ENCODE data around the gene KLHL29.

Gene KLHL29

DNA sequence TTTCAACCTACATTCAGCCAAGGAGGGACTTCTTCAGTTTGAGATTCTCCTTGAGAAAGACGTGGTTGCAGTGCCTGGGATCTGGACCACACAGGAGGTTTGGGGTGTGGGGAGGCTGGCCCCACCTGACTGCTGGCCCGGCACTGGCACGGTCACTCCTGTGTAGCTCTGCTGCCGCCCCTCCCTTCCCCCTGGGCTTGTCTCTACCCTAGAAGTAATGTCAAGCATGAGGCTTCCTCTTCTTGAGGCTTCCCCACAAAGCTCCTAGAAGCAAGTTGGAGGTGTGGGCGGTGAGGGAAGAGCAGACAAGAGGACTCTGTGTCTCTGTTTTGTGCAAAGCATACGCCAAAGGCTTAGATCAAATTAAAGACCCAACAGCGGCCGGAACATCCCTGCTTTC, 8.7 kb downstream of the KLHL29 start:
- no peaks in the 10 kb centered on the region for H3K9me3 ChIP-seq (ENCODE audit: insufficient read depth, low read length, severe bottlenecking)
- H3K4me2 ChIP-seq (ENCODE audit: insufficient read depth, low read length) = no peak overlapping the region
- H3K4me3 ChIP-seq (ENCODE audit: low read depth in 1 of 2, low read length in 2 of 2) = no peak overlapping the region
- no peaks in the 10 kb centered on the region for H3K36me3 ChIP-seq (ENCODE audit: insufficient read depth, low read length)
- H2AFZ ChIP-seq (ENCODE audit: low read depth, low read length) = no peak overlapping the region
- ATAC-seq (ENCODE audit: insufficient read depth, low read depth) = no peak
- no peak overlapping the region for H3K27ac ChIP-seq (ENCODE audit: low read length)
- DNase-seq = no peak
- H3K27me3 ChIP-seq (ENCODE audit: insufficient read depth, low read length, poor library complexity) = no peaks in the 10 kb centered on the region
- H4K20me1 ChIP-seq (ENCODE audit: insufficient read depth, low read length) = no peaks in the 10 kb centered on the region
- no peak overlapping the region for H3K9ac ChIP-seq (ENCODE audit: low read depth, low read length)
- H3K79me2 ChIP-seq (ENCODE audit: insufficient read depth, low read length) = no peaks in the 10 kb centered on the region
- TF ChIP-seq, protein P1, sequence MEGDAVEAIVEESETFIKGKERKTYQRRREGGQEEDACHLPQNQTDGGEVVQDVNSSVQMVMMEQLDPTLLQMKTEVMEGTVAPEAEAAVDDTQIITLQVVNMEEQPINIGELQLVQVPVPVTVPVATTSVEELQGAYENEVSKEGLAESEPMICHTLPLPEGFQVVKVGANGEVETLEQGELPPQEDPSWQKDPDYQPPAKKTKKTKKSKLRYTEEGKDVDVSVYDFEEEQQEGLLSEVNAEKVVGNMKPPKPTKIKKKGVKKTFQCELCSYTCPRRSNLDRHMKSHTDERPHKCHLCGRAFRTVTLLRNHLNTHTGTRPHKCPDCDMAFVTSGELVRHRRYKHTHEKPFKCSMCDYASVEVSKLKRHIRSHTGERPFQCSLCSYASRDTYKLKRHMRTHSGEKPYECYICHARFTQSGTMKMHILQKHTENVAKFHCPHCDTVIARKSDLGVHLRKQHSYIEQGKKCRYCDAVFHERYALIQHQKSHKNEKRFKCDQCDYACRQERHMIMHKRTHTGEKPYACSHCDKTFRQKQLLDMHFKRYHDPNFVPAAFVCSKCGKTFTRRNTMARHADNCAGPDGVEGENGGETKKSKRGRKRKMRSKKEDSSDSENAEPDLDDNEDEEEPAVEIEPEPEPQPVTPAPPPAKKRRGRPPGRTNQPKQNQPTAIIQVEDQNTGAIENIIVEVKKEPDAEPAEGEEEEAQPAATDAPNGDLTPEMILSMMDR (IDR thresholded peaks at IDR 0.05; ENCODE audit: borderline replicate concordance, extremely low read depth, low read length, poor library complexity, severe bottlenecking) = no peak
- no peak for TF ChIP-seq EZH2 (IDR thresholded peaks at IDR 0.05; ENCODE audit: borderline replicate concordance, low read depth, low read length, severe bottlenecking)
- peaks cover 43% of the 10 kb centered on the region for H3K4me1 ChIP-seq (ENCODE audit: insufficient read depth, low read length)

DNA sequence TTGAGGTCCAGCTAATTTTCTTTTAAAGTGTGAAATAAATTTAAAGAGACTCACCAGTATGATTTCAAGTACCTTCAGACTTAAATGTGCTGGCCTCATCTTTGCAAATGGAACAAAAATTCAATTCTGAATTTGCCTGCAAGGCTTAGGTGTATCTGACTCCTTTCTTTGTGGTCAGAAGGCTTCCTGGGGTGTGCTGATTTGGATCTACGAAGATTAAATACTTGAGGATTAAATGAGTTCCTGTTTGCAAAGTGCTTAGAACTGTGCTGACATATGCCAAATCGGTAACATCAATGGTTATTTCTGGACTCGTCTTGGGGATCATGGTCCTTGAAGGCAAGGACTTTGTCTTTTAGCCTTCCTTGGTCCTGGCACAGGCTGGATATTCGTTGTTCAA, 9.7 kb downstream of the KLHL29 start:
- H3K36me3 ChIP-seq (ENCODE audit: insufficient read depth, low read length) = no peaks in the 10 kb centered on the region
- peak; percentile 75 for ATAC-seq (ENCODE audit: insufficient read depth, low read depth)
- no peaks in the 10 kb centered on the region for H3K79me2 ChIP-seq (ENCODE audit: insufficient read depth, low read length)
- no peak overlapping the region for H3K4me2 ChIP-seq (ENCODE audit: insufficient read depth, low read length)
- DNase-seq = peak; percentile 39
- TF ChIP-seq, protein P1 (IDR thresholded peaks at IDR 0.05; ENCODE audit: borderline replicate concordance, extremely low read depth, low read length, poor library complexity, severe bottlenecking) = no peak
- TF ChIP-seq EZH2 (IDR thresholded peaks at IDR 0.05; ENCODE audit: borderline replicate concordance, low read depth, low read length, severe bottlenecking) = no peak
- H3K27ac ChIP-seq (ENCODE audit: low read length) = no peak overlapping the region
- H3K9me3 ChIP-seq (ENCODE audit: insufficient read depth, low read length, severe bottlenecking) = no peaks in the 10 kb centered on the region
- no peaks in the 10 kb centered on the region for H4K20me1 ChIP-seq (ENCODE audit: insufficient read depth, low read length)
- H2AFZ ChIP-seq (ENCODE audit: low read depth, low read length) = no peak overlapping the region
- no peak overlapping the region for H3K4me3 ChIP-seq (ENCODE audit: low read depth in 1 of 2, low read length in 2 of 2)
- H3K4me1 ChIP-seq (ENCODE audit: insufficient read depth, low read length) = peaks cover 34% of the 10 kb centered on the region
- H3K9ac ChIP-seq (ENCODE audit: low read depth, low read length) = no peak overlapping the region
- no peaks in the 10 kb centered on the region for H3K27me3 ChIP-seq (ENCODE audit: insufficient read depth, low read length, poor library complexity)

DNA sequence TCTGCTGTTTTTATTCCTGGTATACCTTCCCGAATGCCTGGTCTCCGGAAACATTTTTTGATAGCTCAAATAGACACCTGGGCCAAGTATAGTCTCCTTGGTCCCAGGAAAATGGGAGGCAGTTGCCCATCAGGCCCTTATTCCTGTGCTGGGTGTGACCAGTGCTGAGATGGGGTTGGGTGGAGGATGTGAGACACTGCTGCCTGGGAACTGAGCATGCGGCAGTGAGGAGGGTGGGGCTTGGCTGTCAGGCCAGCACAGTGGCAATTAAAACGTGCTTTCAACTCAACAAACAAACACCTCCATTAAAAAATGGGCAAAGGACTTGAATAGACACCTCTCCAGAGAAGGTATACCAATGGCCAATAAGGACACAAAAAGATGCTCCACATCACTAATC, 12.5 kb downstream of the KLHL29 start:
- DNase-seq (no peak), ATAC-seq (ENCODE audit: insufficient read depth, low read depth) (no peak)
- H3K4me3 ChIP-seq (ENCODE audit: low read depth in 1 of 2, low read length in 2 of 2) = no peak overlapping the region
- H3K4me1 ChIP-seq (ENCODE audit: insufficient read depth, low read length) = peaks cover 17% of the 10 kb centered on the region
- H3K79me2 ChIP-seq (ENCODE audit: insufficient read depth, low read length) = no peaks in the 10 kb centered on the region
- no peak overlapping the region for H3K27ac ChIP-seq (ENCODE audit: low read length)
- no peaks in the 10 kb centered on the region for H3K36me3 ChIP-seq (ENCODE audit: insufficient read depth, low read length)
- no peak overlapping the region for H3K9ac ChIP-seq (ENCODE audit: low read depth, low read length)
- no peaks in the 10 kb centered on the region for H3K9me3 ChIP-seq (ENCODE audit: insufficient read depth, low read length, severe bottlenecking)
- no peak overlapping the region for H2AFZ ChIP-seq (ENCODE audit: low read depth, low read length)
- TF ChIP-seq EZH2 (IDR thresholded peaks at IDR 0.05; ENCODE audit: borderline replicate concordance, low read depth, low read length, severe bottlenecking) = no peak
- TF ChIP-seq, protein P1 (IDR thresholded peaks at IDR 0.05; ENCODE audit: borderline replicate concordance, extremely low read depth, low read length, poor library complexity, severe bottlenecking) = no peak
- H3K4me2 ChIP-seq (ENCODE audit: insufficient read depth, low read length) = no peak overlapping the region
- no peaks in the 10 kb centered on the region for H3K27me3 ChIP-seq (ENCODE audit: insufficient read depth, low read length, poor library complexity)
- H4K20me1 ChIP-seq (ENCODE audit: insufficient read depth, low read length) = no peaks in the 10 kb centered on the region

Measured in DND-41 (cell line).